ENCODE measurements around the gene MED1. TPM values are rescaled to one million over a fixed set of nuclear protein-coding genes. Genes with fewer than 3 reads are reported as not detected.
"Not testable (repeated sequence)": the region's sequence is repeated elsewhere in the genome, so short reads cannot be mapped to it uniquely, and the experiment has no call there.

MED1 gene, protein sequence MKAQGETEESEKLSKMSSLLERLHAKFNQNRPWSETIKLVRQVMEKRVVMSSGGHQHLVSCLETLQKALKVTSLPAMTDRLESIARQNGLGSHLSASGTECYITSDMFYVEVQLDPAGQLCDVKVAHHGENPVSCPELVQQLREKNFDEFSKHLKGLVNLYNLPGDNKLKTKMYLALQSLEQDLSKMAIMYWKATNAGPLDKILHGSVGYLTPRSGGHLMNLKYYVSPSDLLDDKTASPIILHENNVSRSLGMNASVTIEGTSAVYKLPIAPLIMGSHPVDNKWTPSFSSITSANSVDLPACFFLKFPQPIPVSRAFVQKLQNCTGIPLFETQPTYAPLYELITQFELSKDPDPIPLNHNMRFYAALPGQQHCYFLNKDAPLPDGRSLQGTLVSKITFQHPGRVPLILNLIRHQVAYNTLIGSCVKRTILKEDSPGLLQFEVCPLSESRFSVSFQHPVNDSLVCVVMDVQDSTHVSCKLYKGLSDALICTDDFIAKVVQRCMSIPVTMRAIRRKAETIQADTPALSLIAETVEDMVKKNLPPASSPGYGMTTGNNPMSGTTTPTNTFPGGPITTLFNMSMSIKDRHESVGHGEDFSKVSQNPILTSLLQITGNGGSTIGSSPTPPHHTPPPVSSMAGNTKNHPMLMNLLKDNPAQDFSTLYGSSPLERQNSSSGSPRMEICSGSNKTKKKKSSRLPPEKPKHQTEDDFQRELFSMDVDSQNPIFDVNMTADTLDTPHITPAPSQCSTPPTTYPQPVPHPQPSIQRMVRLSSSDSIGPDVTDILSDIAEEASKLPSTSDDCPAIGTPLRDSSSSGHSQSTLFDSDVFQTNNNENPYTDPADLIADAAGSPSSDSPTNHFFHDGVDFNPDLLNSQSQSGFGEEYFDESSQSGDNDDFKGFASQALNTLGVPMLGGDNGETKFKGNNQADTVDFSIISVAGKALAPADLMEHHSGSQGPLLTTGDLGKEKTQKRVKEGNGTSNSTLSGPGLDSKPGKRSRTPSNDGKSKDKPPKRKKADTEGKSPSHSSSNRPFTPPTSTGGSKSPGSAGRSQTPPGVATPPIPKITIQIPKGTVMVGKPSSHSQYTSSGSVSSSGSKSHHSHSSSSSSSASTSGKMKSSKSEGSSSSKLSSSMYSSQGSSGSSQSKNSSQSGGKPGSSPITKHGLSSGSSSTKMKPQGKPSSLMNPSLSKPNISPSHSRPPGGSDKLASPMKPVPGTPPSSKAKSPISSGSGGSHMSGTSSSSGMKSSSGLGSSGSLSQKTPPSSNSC (N-terminal part only)
- 15.3 and 19.6 TPM in 2 replicates for total RNA-seq

DNA sequence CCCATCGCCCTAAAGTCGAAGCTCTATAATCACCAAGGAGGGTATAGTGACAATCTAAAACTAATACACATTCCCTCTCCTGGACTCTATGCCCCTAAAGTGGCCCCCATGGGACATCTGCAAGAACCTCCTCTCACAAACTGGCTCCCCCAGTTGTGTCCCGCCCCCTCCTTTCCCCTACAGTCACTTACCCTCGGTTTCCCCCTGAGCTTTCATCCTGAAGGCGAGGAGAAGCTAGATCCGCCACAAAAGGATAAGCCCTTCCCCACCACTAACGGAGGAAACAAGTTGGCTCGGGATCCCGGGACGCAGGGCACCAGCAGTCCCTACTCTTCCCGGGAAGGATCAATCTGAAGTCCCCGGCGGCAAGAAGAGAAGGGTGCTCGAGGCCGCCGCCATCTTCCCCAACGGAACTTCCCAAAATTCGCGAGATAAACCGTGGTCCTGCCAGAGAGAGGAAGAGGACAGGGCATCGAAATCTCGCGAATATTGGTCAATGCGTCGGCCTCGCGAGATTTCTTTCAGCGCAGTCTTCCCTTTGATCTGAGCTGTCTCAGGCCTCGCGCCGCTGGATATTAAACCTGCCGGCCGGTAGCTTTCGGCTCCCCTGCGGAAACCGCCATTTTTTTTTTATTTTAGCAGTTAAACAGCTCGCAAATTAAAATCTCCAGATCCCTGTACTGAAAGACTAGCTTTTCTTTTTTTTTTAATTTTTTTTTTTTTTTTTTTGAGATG, at the start of gene MED1:
Gene MED1 (minus strand): TSS at position 417 of the 735 bp plus-strand sequence. CDS start 201 bp downstream, at position 216.
- DNase-seq (ENCODE audit: low read depth in 2 of 2) = peak; percentile 98 to 99

- not testable (repeated sequence) for DNase-seq (ENCODE audit: low read depth in 2 of 2)
Measured at GRCh38 chr17:39496921-39497320, 45.9 kb upstream of the MED1 start.

GRCh38 chr17:39487946-39488345, 36.9 kb upstream of the MED1 start:
- no peak for DNase-seq (ENCODE audit: low read depth in 2 of 2)

GRCh38 chr17:39487490-39487889, 36.4 kb upstream of the MED1 start:
- not testable (repeated sequence) for DNase-seq (ENCODE audit: low read depth in 2 of 2)

GRCh38 chr17:39486242-39486641, 35.2 kb upstream of the MED1 start:
- DNase-seq (ENCODE audit: low read depth in 2 of 2) = no peak

DNA sequence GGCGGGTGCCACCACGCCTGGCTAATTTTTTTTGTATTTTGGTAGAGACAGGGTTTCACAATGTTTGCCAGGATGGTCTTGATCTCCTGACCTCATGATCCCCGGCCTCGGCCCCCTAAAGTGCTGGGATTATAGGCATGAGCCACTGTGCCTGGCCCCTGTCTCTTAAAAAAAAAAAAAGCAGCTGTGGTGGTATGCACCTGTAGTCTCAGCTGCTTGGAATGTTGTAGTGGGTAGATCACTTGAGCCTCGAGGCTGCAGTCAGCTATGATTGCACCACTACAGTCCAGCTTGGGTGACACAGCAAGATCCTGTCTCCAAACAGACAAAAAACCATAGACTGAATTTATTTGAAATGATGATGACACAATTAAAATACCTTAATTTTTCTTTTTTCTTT, 34.5 kb upstream of the MED1 start:
- DNase-seq (ENCODE audit: low read depth in 2 of 2) = peak in 1 of 2 donors; percentile 29

- no peak for DNase-seq (ENCODE audit: low read depth in 2 of 2)
Measured at GRCh38 chr17:39484178-39484577, 33.1 kb upstream of the MED1 start.

DNA sequence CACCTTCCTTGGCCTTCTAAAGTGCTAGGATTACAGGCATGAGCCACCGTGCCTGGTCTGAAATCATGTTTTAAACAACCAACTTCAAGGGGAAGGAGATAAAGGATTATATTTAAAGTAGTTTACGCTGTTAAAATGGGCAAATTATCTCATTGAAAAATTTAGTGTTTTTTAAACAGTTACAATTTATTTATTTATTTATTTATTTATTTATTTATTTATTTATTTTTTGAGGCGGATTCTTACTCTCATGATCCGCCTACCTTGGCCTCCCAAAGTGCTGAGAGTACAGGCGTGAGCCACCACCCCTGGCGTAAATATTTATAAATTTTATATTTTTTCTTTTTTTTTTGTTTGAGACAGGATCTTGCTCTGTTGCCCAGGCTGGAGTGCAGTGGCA, 32.4 kb upstream of the MED1 start:
- no peak for DNase-seq (ENCODE audit: low read depth in 2 of 2)

DNA sequence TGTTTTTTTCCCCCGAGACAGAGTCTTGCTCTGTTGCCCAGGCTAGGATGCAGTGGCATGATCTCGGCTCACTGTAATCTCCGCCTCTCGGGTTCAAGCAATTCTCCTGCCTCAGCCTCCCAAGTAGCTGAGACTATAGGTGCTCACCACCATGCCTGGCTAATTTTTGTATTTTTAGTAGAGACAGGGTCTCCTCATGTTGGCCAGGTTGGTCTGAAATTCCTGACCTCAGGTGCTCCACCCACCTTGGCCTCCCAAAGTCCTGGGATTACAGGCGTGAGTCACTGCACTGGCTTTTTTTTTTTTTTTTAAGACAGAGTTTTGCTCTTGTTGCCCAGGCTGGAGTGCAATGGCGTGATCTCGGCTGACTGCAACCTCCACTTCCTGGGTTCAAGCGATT, 28.6 kb upstream of the MED1 start:
- not testable (repeated sequence) for DNase-seq (ENCODE audit: low read depth in 2 of 2)

GRCh38 chr17:39473310-39473709, 22.2 kb upstream of the MED1 start:
- DNase-seq (ENCODE audit: low read depth in 2 of 2) = no peak

- DNase-seq (ENCODE audit: low read depth in 2 of 2) = not testable (repeated sequence)
Measured at GRCh38 chr17:39468610-39469009, 17.5 kb upstream of the MED1 start.

- DNase-seq (ENCODE audit: low read depth in 2 of 2) = not testable (repeated sequence)
Measured at GRCh38 chr17:39464639-39465181, 13.6 kb upstream of the MED1 start.

DNA sequence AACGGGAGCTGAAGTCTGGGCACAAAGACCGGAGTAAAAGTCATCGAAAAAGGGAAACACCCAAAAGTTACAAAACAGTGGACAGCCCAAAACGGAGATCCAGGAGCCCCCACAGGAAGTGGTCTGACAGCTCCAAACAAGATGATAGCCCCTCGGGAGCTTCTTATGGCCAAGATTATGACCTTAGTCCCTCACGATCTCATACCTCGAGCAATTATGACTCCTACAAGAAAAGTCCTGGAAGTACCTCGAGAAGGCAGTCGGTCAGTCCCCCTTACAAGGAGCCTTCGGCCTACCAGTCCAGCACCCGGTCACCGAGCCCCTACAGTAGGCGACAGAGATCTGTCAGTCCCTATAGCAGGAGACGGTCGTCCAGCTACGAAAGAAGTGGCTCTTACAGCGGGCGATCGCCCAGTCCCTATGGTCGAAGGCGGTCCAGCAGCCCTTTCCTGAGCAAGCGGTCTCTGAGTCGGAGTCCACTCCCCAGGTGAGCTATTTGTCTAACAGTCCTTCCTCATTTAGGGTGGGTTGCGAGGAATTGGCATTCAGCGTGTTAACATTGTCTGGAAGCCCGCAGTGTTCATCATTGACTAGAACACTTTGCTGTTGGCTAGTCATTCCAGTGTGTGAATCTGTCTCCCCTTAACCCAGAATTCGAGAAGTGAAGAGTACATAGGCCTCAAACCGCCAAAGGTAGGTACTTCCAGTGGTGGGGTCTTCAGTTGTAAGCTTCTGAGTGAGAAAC, 11.7 kb upstream of the MED1 start:
- peak; percentile 27 to 38 for DNase-seq (ENCODE audit: low read depth in 2 of 2)

- peak; percentile 53 to 55 for DNase-seq (ENCODE audit: low read depth in 2 of 2)
Measured at GRCh38 chr17:39461926-39462569, 11.0 kb upstream of the MED1 start.

GRCh38 chr17:39461113-39461925, 10.3 kb upstream of the MED1 start, which contains the start of gene CDK12:
CDK12 (plus strand) TSS chr17:39461486; CDS start chr17:39462072, 586 bp downstream.
- peak; percentile 99 for DNase-seq (ENCODE audit: low read depth in 2 of 2)

- no peak for DNase-seq (ENCODE audit: low read depth in 2 of 2)
Measured at GRCh38 chr17:39455919-39456318, 4.9 kb upstream of the MED1 start.

DNA sequence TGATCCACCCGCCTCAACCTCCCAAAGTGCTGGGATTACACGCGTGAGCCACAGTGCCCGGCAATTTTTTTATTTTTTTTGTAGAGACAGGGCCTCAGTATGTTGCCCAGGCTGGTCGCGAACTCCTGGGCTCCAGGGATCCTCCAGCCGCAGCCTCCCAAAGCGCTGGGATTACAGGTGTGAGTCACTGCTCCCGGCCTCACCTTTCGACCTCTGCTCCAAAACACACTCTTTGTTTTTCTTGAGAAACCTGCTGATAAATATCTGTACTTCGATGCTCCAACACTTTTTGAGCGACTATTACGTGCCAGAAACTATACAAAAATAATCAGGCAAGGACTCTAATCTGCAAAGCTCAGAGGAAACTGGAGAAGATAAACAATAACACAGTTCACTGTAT, 1.0 kb downstream of the MED1 start:
- no peak for DNase-seq (ENCODE audit: low read depth in 2 of 2)

DNA sequence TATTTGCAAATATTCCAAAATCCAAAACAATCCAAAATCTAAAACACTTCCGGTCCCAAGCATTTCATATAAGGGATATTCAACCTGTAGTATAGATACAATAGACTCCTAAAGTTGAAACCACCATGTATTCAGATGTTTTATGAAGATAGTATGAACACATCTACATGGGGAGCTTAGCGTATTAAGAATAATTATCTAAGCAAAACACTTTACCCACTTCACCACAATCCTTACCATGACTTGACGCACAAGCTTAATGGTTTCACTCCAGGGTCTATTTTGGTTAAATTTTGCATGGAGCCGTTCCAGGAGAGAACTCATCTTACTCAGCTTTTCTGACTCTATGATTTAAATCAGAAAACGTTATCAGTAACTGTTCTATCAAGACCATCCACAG, 3.5 kb downstream of the MED1 start:
- DNase-seq (ENCODE audit: low read depth in 2 of 2) = no peak
